H9 (cell line): ENCODE measurements around the gene RPS14. TPM values are rescaled to one million over a fixed set of nuclear protein-coding genes. Genes with fewer than 3 reads are reported as not detected.

Experiments
- DNase-seq: peaks from one replicate; pipeline ENCODE4 v3.0.0-alpha.2; 2017
- H2AFZ ChIP-seq: one replicate; pipeline ENCODE4 v1.6.1; 2013; ENCODE audit warnings: mild to moderate bottlenecking, low read length, control low read depth, moderate library complexity
- H2AK5ac ChIP-seq: 2 replicates; pipeline ENCODE4 v1.6.1; 2013; ENCODE audit warnings: low read length, control low read depth, mixed read lengths; ENCODE audit not compliant: insufficient read length
- H2BK120ac ChIP-seq: one replicate; pipeline ENCODE4 v1.6.1; 2013; ENCODE audit warnings: low read depth, mild to moderate bottlenecking, low read length, control low read depth, inconsistent platforms; ENCODE audit not compliant: poor library complexity, severe bottlenecking
- H2BK12ac ChIP-seq: 2 replicates; pipeline ENCODE4 v1.6.1; 2013; ENCODE audit warnings: low read length, control low read depth, mixed read lengths, low read depth; ENCODE audit not compliant: insufficient read length
- H2BK15ac ChIP-seq: 2 replicates; pipeline ENCODE4 v1.6.1; 2013; ENCODE audit warnings: low read depth, low read length, control low read depth
- H2BK20ac ChIP-seq: one replicate; pipeline ENCODE4 v1.6.1; 2013; ENCODE audit warnings: low read depth, mild to moderate bottlenecking, low read length, control low read depth, inconsistent platforms; ENCODE audit not compliant: poor library complexity, severe bottlenecking
- H2BK5ac ChIP-seq: 2 replicates; pipeline ENCODE4 v1.6.1; 2013; ENCODE audit warnings: low read length, control low read depth, mixed read lengths; ENCODE audit not compliant: insufficient read length
- H3K14ac ChIP-seq: 2 replicates; pipeline ENCODE4 v1.6.1; 2013; ENCODE audit warnings: low read length, control low read depth; ENCODE audit not compliant: insufficient read depth
- H3K18ac ChIP-seq: 2 replicates; pipeline ENCODE4 v1.6.1; 2013; ENCODE audit warnings: low read depth, mild to moderate bottlenecking, mixed read lengths, low read length, control low read depth; ENCODE audit not compliant: insufficient read length
- H3K23ac ChIP-seq: 2 replicates; pipeline ENCODE4 v1.6.1; 2013; ENCODE audit warnings: low read length, control low read depth, mixed read lengths, low read depth; ENCODE audit not compliant: insufficient read length
- H3K23me2 ChIP-seq: 2 replicates; pipeline ENCODE4 v1.6.1; 2013; ENCODE audit warnings: low read depth, mild to moderate bottlenecking, mixed read lengths, low read length, control low read depth; ENCODE audit not compliant: insufficient read length, poor library complexity, severe bottlenecking
- H3K27ac ChIP-seq: 2 replicates; pipeline ENCODE4 v1.5.1; 2013; ENCODE audit warnings: low read length, control low read depth, mixed read lengths, low read depth; ENCODE audit not compliant: insufficient read length
- H3K27me3 ChIP-seq: 2 replicates; pipeline ENCODE4 v1.6.1; 2013; ENCODE audit warnings: low read length, control low read depth, inconsistent platforms; ENCODE audit not compliant: insufficient read depth
- H3K4ac ChIP-seq: 2 replicates; pipeline ENCODE4 v1.6.1; 2013; ENCODE audit warnings: low read depth, mild to moderate bottlenecking, control low read depth, inconsistent platforms, low read length, moderate library complexity
- H3K4me1 ChIP-seq: 2 replicates; pipeline ENCODE4 v1.6.1; 2013; ENCODE audit warnings: low read length, control low read depth, inconsistent platforms; ENCODE audit not compliant: insufficient read depth
- H3K4me2 ChIP-seq: 2 replicates; pipeline ENCODE4 v1.6.1; 2013; ENCODE audit warnings: low read length, control low read depth, mixed read lengths; ENCODE audit not compliant: insufficient read length, insufficient read depth
- H3K56ac ChIP-seq: 2 replicates; pipeline ENCODE4 v1.6.1; 2013; ENCODE audit warnings: low read depth, mild to moderate bottlenecking, mixed read lengths, low read length, control low read depth; ENCODE audit not compliant: insufficient read length
- H3K79me1 ChIP-seq: 2 replicates; pipeline ENCODE4 v1.6.1; 2013; ENCODE audit warnings: low read depth, mild to moderate bottlenecking, moderate library complexity, low read length, control low read depth, inconsistent platforms; ENCODE audit not compliant: insufficient read depth, poor library complexity, severe bottlenecking
- H3K79me2 ChIP-seq: 2 replicates; pipeline ENCODE4 v1.6.1; 2013; ENCODE audit warnings: low read length, control low read depth, inconsistent platforms; ENCODE audit not compliant: insufficient read depth
- H3K9ac ChIP-seq: 2 replicates; pipeline ENCODE4 v1.6.1; 2013; ENCODE audit warnings: low read length, control low read depth, mixed read lengths; ENCODE audit not compliant: insufficient read length; ENCODE audit errors: extremely low read depth
- H3K9me3 ChIP-seq: one replicate; pipeline ENCODE4 v1.6.1; 2013; ENCODE audit warnings: low read depth, low read length, inconsistent platforms; ENCODE audit not compliant: control insufficient read depth
- H3T11ph ChIP-seq: one replicate; pipeline ENCODE4 v1.6.1; 2013; ENCODE audit warnings: mild to moderate bottlenecking, low read length, control low read depth, inconsistent platforms
- H4K20me1 ChIP-seq: one replicate; pipeline ENCODE4 v1.6.1; 2013; ENCODE audit not compliant: control insufficient read depth, insufficient read length, insufficient read depth
- H4K5ac ChIP-seq: 2 replicates; pipeline ENCODE4 v1.6.1; 2013; ENCODE audit warnings: low read depth, mild to moderate bottlenecking, mixed read lengths, low read length, control low read depth; ENCODE audit not compliant: insufficient read length
- H4K8ac ChIP-seq: replicated peaks from 2 replicates; pipeline ENCODE4 v1.6.1; 2013; ENCODE audit warnings: low read length, control low read depth, mixed read lengths, low read depth; ENCODE audit not compliant: insufficient read length
- H4K91ac ChIP-seq: 2 replicates; pipeline ENCODE4 v1.6.1; 2013; ENCODE audit warnings: low read depth, mild to moderate bottlenecking, moderate library complexity, mixed read lengths, low read length, control low read depth; ENCODE audit not compliant: insufficient read length
- H3K27ac Mint-ChIP-seq, 3 experiments: 2 replicates in 2 of 3; 3 replicates in 1 of 3; pipeline ENCODE4 v1.8.0; 2020 to 2021; ENCODE audit warnings: mixed read lengths in 3 of 3, mild to moderate bottlenecking in 1 of 3, moderate library complexity in 1 of 3
- H3K27me3 Mint-ChIP-seq: 2 replicates; pipeline ENCODE4 v1.8.0; 2021; ENCODE audit warnings: low read depth, mild to moderate bottlenecking, moderate library complexity, mixed read lengths
- H3K36me3 Mint-ChIP-seq, 3 experiments: 2 replicates in 2 of 3; 3 replicates in 1 of 3; pipeline ENCODE4 v1.8.0; 2020 to 2021; ENCODE audit warnings: low read depth in 3 of 3, mixed read lengths in 3 of 3; ENCODE audit not compliant: insufficient read depth in 1 of 3
- H3K4me1 Mint-ChIP-seq, 2 experiments: 2 replicates each; pipeline ENCODE4 v1.8.0; 2020; ENCODE audit warnings: mixed read lengths in 2 of 2
- H3K4me3 Mint-ChIP-seq, 2 experiments: 2 replicates in 1 of 2; 3 replicates in 1 of 2; pipeline ENCODE4 v1.8.0; 2020 to 2021; ENCODE audit warnings: mild to moderate bottlenecking in 2 of 2, mixed read lengths in 2 of 2, moderate library complexity in 1 of 2
- H3K9me3 Mint-ChIP-seq, 2 experiments: 2 replicates in 1 of 2; 3 replicates in 1 of 2; pipeline ENCODE4 v1.8.0; 2020; ENCODE audit warnings: mild to moderate bottlenecking in 2 of 2, mixed read lengths in 2 of 2, moderate library complexity in 1 of 2
- CTCF ChIP-seq: fragments of 200-600 bp; sonication (generic); conservative IDR thresholded peaks from 3 replicates; pipeline ENCODE4 v1.8.0; 2021; ENCODE audit warnings: antibody characterized with exemption, mild to moderate bottlenecking
- WGBS: extraction: QIAGEN DNeasy Blood & Tissue Kit; methylation state at CpG from one replicate; pipeline ENCODE4 v1.1.7; 2013; ENCODE audit warnings: missing lambda C conversion rate, low lambda C conversion rate, mixed read lengths; ENCODE audit not compliant: insufficient read length; ENCODE audit errors: extremely low coverage; 5-methylcytosine and 5-hydroxymethylcytosine counted together
- total RNA-seq: library from RNA; stranded (reverse); gene quantifications from 2 replicates; pipeline ENCODE4 v1.2.1, GENCODE V29; 2021

The RPS14 gene
- total RNA-seq, 1 experiment from 2014 or later = 2,533 TPM

- Mint-ChIP-seq H3K4me1 (peaks cover 3 to 4% of the 10 kb centered on the region in 2 experiments), H3K27ac (no peak overlapping the region), H3K36me3 (no peaks in the 10 kb centered on the region; a peak in 1 of 7 replicates), H3K4me3 (no peak overlapping the region), H3K27me3 (peaks cover 8% of the 10 kb centered on the region), H3K9me3 (no peaks in the 10 kb centered on the region)
- no peak overlapping the region for H3K23ac ChIP-seq
- H3K18ac ChIP-seq = no peak overlapping the region
- H3K27ac ChIP-seq = no peak overlapping the region
- H2AK5ac ChIP-seq = no peak overlapping the region
- H4K8ac ChIP-seq = no peak overlapping the region
- no peak overlapping the region for H2BK15ac ChIP-seq
- H3K56ac ChIP-seq = no peak overlapping the region
- no peak overlapping the region for H2AFZ ChIP-seq
- no peaks in the 10 kb centered on the region for H3K79me1 ChIP-seq
- H2BK5ac ChIP-seq = no peak overlapping the region
- H3K4me1 ChIP-seq = no peaks in the 10 kb centered on the region
- DNase-seq = no peak
- no peak overlapping the region for H4K91ac ChIP-seq
- H2BK12ac ChIP-seq = no peak overlapping the region
- H3K23me2 ChIP-seq = no peaks in the 10 kb centered on the region
- H4K20me1 ChIP-seq = no peaks in the 10 kb centered on the region
- no peak overlapping the region for H3T11ph ChIP-seq
- no peaks in the 10 kb centered on the region for H3K27me3 ChIP-seq
- no peaks in the 10 kb centered on the region for H3K9me3 ChIP-seq
- no peak overlapping the region for H3K9ac ChIP-seq
- no peak overlapping the region for H2BK20ac ChIP-seq
- no peak overlapping the region for H3K14ac ChIP-seq
- H3K4ac ChIP-seq = no peak overlapping the region
- H3K79me2 ChIP-seq = no peaks in the 10 kb centered on the region
- no CpG with 5 or more reads among the region's 4 CpGs for WGBS
- H4K5ac ChIP-seq = no peak overlapping the region
- TF ChIP-seq CTCF = no peak
- no peak overlapping the region for H2BK120ac ChIP-seq
- H3K4me2 ChIP-seq = no peak overlapping the region
These were observed 18.0 kb downstream of the RPS14 start for GRCh38 chr5:150431574-150431973.
